ENCODE measurements around the gene SLC24A2. TPM values are rescaled to one million over a fixed set of nuclear protein-coding genes. Genes with fewer than 3 reads are reported as not detected.
"Not testable (repeated sequence)": the region's sequence is repeated elsewhere in the genome, so short reads cannot be mapped to it uniquely, and the experiment has no call there.

SLC24A2 gene
- total RNA-seq = not detected in 2 replicates

DNA sequence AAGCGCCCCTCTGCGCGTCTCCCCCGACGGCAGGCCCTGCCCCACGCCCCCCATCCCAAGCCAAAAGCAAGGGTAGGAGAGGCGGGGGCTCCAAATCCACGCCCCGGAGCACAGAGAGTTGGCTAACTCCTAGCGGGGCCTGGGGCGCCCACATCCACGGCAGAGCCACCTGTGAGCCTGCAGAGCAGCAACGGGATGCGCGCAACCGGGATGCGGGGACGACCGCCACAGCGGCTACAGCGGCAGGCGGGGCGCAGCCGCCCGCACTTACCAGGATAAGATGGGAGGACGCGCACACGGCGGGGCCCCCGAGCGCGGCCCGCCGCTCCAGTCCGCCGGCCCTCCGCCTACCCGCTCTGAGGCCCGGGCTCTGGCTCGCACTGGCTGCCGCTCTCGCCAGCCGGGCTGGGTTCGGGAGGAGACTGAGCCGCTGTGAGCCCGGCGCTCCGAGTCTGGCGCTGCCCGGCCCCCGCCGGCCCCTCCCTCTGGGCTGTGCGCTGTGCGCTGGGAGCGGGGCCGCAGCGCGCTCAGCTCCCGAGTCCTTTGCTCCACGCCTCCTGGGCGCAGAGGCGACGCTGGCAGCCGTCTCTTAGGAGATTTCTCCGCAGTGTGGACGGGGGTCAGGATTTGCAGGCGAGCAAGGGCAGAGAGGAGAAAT is at the start of gene SLC24A2:
Gene SLC24A2 (minus strand): TSS at position 424 of the 658 bp plus-strand sequence.
- no peak for DNase-seq (ENCODE audit: low read depth)

DNA sequence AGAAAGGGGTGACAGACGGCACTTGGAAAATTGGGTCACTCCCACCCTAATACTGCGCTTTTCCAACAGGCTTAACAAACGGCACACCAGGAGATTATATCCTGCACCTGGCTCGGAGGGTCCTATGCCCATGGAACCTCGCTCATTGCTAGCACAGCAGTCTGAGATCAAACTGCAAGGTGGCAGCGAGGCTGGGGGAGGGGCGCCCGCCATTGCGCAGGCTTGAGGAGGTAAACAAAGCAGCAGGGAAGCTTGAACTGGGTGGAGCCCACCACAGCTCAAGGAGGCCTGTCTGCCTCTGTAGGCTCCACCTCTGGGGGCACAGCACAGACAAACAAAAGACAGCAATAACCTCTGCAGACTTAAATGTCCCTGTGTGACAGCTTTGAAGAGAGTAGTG is 44.5 kb upstream of the SLC24A2 start:
- not testable (repeated sequence) for DNase-seq (ENCODE audit: low read depth)

DNA sequence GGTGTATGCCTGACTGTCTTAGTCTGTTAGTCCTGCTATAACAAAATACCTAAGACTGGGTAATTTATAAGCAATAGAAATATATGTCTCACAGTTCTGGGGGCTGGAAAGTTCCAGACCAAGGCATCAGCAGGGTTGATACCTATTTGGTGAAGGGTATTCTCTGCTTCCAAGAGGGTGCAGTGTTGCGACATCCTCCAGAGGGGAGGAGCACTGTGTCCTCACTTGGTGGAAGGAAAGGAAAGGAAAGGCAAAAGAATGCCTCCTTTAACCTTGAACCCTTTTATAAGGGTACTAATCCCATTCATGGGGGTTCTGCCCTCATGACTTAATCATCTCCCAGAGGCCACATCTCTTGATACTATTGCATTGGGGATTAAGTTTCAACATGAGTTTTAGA is 42.0 kb upstream of the SLC24A2 start:
- no peak for DNase-seq (ENCODE audit: low read depth)

DNA sequence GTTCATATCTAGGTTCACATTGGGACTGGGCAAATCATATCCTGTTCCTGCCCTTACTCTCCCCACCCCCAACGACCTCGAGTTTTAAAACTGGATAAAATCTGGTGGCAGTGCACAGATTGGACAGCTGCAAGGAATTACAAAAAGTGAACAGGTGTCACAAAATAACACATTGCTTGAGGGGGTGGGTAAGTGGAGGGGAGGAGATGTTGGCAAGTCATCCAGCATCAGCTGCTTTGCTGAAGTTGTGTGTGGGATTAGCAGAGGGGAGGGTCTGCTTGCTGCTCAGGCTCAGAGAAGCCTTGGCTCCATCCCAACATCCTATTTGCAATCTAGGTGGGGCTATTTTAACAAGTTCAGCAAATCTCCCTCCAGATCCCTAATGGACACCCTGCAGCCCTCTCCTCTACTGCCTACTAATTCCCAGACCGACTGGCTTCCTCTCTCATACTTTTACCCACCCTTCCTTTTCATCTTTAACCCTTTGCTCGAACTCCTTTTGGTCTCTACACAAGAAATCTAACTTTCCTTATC is 39.8 kb upstream of the SLC24A2 start:
- no peak for DNase-seq (ENCODE audit: low read depth)

DNA sequence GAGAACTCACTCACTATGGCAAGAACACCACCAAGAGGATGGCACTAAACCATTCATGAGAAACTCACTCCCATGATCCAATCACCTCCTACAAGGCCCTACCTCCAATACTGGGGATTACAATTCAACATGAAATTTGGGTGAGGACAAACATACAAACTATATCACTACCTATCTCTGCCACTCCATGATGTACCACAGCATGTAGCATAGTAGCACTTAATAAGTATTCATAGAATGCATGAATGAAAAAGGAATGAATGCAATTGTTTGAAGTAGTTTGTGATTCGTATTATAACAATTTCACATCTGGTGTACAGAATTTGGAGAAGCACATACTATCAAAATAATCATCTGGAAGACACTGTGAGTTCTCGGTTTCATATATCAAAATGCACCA is 27.9 kb upstream of the SLC24A2 start:
- no peak for DNase-seq (ENCODE audit: low read depth)

DNA sequence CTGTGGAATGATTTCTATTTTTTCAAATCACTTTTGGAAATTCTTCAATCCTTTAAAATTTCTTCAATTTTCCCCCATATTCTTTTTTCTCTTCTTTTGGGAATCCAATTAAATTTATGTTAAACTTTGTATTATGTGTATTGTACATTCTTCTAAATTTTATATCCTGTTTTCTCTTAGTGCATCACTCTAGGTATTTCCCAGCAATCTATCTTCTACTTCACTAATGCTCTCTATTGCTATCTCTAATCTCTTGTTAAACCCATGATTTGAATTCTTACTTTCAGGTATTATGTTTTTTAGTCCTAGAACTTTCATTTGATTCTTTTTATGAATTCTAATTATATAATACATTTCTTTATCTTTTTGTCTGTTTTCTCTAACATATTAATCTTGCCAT is 23.4 kb upstream of the SLC24A2 start:
- DNase-seq (ENCODE audit: low read depth) = no peak

DNA sequence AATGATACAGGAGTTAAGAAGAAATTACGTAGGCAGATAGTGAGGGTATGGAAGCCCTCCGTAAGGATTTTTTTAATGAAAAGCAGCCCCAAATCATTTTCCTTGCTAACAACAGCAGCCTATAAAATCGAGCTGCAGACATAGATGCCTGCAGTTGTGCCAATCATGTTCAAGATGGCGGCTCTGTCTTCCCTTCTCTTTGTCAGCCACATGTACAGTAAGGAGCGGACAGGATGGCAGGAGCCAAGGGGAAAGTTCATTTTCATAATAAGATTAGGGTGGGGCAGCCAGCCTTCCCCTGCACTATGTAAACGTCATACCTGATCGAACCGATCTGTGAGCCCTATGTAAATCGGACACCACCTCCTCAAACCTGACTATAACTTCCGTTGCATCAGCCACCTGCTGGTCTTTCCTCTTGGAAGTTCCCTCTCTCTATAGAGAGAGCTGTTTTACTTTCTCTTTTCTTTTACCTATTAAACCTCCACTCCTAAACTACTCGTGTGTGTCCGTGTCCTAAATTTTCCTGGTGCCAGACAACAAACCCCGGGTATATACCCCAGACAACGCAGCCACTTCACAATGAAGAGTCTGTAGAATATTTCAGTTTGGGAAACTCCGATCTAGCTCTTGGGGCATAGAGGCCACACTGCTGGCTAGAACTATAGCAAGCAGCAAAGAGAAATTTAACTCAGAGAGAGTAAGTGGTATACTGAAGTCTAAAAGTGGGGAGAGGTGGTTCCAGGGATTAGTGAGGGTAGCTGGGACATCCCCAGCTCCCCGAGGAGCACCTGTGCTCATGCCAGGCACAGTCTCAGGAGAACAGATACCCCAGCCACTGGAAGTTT is 20.8 kb upstream of the SLC24A2 start:
- DNase-seq (ENCODE audit: low read depth) = no peak

DNA sequence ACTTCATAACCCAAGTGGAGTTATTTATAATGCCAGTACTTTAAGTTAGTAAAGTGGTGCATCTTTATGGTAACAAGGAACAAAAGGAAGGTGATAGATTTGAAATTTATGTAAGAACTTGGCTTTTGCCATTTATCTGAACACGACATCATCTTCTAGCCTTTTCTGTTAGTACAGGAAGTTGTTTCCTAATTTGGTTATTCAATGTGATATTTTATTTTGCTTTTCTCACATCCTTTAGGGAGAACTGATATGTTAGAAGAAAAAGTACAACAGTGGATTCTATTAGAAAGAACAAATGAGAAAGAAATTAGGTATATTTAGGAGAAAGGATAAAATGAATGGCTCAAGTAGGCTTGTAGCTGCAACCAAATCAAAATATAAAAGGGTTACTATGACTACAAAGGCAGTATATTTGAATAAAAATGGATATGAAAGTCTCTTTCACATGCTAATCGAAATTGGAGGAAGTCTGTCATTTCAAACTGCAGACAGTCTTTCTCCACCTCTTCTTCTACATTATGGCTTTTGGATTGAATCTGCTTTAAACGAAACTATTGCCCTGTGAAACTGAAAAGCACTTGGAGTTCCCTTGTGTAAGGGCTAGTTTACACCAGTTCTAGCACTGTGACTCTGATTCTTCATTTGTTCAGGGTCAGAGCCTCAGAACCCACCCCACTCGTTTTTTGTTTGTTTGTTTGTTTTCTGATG is 18.5 kb upstream of the SLC24A2 start:
- DNase-seq (ENCODE audit: low read depth) = no peak

DNA sequence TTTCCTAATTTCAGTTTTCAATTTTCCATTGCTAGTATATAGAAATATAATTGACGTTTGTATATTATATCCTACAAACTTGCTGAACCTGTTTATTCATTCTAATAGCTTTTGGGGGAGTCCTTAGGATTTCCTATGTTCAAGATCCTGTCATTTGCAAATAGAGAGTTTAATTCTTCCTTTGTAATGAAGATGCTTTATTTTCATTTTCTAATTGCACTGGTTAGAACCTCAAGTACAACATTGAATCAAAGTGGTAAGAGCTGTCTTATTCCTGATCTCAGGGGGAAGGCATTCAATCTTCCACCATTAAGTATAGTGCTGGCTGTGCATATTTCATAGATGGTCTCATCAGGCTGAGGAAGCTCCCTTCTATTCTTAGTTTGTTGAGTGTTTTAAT is 15.6 kb upstream of the SLC24A2 start:
- DNase-seq (ENCODE audit: low read depth) = no peak

DNA sequence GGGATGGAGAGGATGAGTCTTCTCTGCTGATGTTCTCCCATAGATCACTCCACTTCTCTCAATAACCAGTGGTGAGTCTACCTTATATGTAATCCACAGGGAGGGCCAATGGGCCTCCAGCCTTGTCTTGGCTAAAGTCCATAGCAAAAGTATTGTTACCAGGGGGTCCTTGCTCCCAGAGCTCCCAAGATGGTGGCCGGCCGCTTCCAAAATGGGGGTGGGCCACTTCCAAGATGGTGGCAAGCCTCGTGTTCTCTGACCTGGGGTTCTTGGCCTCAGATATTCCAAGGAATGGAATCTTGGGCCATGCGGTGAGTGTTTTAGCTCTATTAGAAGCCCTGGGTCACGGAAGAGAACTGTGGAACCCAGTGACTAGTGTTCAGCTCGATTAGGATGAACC is 12.0 kb upstream of the SLC24A2 start:
- no peak for DNase-seq (ENCODE audit: low read depth)

DNA sequence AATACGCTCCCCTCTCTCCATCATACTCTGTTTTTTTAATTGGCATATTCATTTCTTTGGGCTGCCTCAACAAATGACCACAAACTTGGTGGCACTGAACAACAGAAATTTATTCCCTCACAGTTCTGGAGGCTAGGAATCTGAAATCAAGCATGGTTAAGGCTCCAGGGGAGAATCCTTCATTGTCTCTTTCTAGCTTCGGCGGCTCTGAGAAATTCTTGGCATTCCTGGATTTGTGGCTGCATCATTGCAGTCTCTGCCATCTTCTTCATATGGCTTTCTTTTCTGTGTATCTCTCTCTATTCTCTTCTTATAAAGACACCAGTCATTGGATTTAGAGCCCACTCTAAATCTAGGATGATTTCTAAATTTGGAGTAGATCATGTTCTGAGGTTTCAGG is 10.9 kb upstream of the SLC24A2 start:
- DNase-seq (ENCODE audit: low read depth) = peak; percentile 27

DNA sequence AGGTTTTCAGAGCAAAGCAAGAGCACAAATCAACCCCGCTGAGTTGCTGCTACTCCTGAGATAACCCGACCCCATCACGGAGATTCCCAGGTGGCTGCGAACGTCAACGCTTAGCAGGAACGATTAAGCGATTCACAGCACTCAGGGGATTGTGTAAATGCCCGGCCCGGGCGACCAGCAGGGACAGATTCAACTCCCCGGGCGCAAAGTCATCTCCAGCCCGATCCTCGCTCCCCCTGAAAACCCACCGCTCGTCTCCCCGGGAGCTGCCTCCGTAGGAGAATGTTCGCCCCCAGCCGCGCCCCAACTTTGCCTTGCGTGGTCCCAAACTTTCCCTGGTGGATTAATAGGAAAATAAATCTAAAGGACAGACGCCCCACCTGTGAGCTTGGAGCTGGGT is 685 bp downstream of the SLC24A2 start:
- no peak for DNase-seq (ENCODE audit: low read depth)

DNA sequence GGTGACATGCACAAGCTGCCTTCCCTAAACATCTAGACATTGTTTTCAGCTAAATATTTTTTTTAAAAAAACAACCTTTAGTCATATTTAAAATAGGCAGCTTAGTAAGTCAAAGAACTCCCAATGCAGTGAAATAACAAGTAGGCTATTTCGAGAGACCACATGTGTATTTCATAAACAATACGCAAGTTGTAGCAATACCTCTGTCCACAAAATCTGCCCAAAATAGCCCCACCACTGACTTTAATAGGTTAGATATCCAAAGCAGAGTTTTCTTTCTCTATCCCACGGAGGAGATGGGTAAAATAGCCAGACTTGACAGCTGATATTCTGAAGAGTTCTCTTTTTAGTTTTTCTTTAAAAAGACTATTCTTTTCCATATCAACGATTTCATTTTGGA is 1.2 kb downstream of the SLC24A2 start:
- no peak for DNase-seq (ENCODE audit: low read depth)

DNA sequence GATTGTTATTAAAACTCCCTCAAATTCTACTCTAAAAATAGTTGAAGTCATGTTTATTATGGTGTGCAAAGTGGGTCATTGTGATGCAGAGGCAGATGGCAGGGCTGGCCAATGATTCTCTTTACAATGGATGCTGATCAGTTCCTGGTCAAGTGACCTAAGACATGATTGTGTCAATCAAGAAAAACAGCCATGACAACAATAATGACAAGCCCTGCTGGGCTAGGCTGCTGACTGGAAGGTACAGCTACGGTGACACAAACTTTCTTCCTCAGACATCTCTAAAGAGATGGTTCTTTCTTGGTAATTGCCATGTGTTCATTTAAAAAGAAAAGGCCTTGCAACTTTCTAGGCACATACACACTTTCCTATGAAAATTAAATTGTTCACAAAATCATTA is 3.6 kb downstream of the SLC24A2 start:
- no peak for DNase-seq (ENCODE audit: low read depth)

DNA sequence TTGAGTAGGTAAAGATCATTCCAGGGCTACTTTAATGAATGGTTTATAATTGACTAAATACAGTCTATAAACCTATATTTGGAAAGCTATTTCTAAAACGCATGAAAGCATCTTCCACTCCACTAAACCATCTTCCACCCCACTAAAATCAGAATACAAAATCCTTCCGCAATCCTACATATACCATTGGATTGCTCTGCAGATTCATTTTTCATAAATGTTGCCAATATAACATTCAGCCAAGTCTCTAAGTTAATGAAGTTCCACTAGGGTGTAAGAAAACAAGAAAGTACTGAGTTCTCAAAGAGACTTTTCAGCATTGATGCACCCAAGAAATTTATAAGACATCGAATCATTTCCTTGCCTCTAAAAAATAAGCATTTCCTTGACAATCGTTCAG is 4.7 kb downstream of the SLC24A2 start:
- DNase-seq (ENCODE audit: low read depth) = no peak

DNA sequence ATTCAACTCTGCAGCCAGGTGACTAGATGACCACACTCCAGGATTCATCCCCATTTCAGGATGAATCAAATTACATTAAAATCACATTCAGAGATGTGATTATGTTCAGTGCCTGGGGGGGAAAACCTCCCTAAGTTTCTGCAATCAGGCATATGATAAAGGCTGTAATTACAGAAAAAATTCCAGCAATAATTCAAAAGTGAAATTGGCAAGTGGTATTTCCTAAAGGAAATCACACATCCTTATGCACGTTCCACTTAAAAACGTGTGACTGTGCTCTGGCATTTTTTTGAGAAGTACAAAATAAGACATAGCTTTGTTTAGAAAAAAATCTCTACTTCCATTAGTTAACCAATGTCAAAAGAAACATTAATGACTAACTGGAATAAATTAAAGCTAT is 5.3 kb downstream of the SLC24A2 start:
- no peak for DNase-seq (ENCODE audit: low read depth)

DNA sequence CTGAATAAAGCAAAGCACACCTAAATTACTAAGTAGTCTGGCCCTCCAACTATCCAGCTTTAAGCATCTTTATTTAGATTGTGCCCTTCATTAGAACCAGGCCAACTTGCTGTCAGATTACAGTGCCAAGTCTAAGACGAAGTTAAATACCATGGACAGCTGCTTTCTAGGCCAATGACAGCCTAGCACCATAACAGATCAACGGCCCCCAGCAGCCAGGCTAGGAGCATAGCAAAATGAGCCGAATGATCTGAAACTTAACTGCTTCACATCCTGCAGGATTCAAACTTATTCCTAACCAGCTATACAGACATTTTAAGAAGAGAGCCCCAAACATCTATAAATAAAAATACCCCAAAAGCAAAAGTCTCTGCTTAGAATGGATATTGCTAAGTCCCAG is 6.8 kb downstream of the SLC24A2 start:
- peak; percentile 25 for DNase-seq (ENCODE audit: low read depth)

DNA sequence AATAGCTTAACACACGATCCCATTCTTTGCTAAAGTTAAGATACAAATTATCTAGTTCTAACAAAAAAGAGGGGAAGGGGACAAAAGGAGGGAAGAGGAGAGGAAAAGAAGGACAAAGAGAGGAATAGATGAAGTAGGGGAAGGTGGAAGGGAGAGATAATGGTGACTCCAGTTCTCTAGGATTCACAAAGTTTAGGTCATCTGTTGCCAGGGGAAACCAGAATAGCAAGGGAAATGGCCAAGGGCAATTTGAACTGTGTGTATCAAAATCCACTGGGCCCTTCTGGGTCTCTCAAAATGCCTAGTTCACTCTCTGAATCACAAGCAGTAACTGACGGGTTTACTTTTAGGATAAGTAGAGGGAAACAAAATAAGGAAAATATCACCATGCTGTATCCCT is 7.6 kb downstream of the SLC24A2 start:
- no peak for DNase-seq (ENCODE audit: low read depth)

DNA sequence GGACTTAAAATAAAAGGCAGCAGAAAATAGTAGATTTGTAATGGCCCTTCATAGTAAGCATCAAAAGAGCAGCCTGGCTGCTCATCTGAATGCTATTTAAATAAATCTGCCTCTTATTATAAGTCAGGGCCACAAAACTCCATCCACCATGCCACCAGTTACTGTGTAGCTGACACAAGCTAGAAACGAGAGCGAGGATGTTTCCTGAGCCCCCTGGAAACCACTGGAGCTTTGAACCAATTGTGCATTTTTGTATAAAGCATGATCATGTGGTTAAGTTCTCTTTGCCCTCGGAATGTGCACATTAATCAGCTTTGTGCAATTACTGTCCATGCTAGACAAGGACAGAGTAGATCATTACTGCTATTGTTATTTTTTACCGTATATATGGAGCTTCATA is 17.4 kb downstream of the SLC24A2 start:
- DNase-seq (ENCODE audit: low read depth) = no peak

DNA sequence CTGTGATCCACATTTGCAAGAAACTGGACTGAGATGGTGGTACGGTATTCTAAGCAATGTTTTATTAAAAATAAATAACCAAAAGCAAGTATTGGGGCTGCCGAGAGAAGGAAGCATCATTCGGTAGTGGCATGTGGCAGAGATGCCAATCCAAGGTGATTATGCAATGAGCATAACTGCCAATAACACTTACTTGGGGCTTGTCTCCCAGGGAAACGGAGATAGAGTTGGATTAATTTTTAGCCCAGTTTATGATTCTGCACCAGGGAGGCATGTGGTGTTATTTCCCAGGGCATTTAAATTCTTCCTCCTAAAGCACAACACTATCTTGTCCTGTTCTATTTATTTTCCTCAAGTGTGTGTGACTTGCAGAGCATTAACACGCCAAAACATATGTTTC is 17.9 kb downstream of the SLC24A2 start:
- DNase-seq (ENCODE audit: low read depth) = no peak

DNA sequence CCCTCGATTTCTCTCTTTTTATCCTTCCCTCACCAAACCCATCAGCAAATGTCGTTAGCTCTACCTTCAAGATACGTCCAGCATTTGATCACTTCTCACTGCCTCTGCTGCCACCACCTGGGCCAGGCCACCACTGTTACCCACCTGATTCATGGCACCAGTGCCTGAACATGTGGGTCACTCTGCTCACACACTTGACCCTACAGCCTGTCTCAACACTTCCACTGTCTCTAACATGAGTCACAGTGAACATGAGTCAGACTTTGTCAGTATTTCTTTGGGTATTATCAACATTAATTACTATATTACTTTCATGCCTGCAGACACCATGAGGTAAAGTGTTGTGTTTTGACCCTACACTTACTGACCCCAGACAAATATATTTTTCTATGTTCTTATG is 19.6 kb downstream of the SLC24A2 start:
- DNase-seq (ENCODE audit: low read depth) = no peak

DNA sequence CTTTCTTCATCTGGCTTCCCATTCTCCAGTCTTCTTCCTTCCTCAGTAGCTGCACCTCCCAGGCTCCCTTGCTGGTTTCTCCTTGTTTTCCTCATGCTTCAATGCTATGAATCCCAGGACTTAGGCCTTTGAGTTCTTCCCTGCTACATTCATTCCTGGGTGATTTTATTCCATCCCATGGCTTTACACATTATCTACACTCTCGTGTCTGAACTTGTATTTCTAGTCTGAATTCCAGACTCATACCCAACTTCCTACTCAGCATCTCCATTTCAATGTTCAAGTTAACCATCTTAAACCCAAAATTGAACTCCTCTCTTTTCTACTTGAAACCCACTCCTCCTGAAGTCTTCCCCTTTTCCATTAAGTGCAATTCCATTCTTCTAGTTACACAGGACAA is 20.0 kb downstream of the SLC24A2 start:
- DNase-seq (ENCODE audit: low read depth) = no peak

DNA sequence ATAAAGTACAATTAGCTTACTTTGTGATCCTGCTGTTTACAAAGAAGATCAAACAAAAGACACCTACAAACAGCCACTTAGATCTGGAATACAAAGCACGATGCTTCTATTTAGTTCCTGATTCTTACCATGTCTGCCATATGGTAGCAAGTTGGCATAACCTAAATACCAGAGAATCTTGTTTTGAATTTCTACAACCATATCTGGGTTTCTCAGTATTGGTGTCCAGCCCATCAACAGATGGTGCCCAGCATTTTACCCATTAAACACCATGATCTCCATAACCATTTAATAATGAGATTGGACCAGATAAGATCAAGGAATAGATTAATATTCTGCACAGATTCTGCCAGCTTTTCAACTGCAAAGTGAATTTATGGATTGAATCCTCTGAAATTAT is 29.8 kb downstream of the SLC24A2 start:
- DNase-seq (ENCODE audit: low read depth) = no peak
